SK-MEL-5 (cell line): ENCODE results near the gene PARP3. TPM values are rescaled to one million over a fixed set of nuclear protein-coding genes. Genes with fewer than 3 reads are reported as not detected.
"Not testable (repeated sequence)": the region's sequence is repeated elsewhere in the genome, so short reads cannot be mapped to it uniquely, and the experiment has no call there.

Experiments
- DNase-seq: peaks from one replicate; pipeline ENCODE4 v3.0.0-alpha.2; 2016; ENCODE audit warnings: low read depth, low spot score
- in situ Hi-C: cut with HindIII; loops from 2 replicates; pipeline ENCODE4 v1.10.0; 2016; ENCODE audit warnings: low sequenced_read_pairs, high pct_unique_total_duplicates, low pct_unique_long_range_greater_than_20kb
- small RNA-seq, 2 experiments: library from RNA; depleted of rRNA; stranded (forward); fragments of <200 nt; gene quantifications; one replicate each; pipeline ENCODE3, GENCODE V24; 2014
- total RNA-seq: library from RNA; depleted of rRNA; stranded (reverse); fragments of >200 nt; shearing (Covaris generic); gene quantifications from 2 replicates; pipeline ENCODE4 v1.2.3, GENCODE V29; 2014; rRNA removed

PARP3 gene
- total RNA-seq, 1 experiment from 2014 or later, result 7.9 TPM

DNA sequence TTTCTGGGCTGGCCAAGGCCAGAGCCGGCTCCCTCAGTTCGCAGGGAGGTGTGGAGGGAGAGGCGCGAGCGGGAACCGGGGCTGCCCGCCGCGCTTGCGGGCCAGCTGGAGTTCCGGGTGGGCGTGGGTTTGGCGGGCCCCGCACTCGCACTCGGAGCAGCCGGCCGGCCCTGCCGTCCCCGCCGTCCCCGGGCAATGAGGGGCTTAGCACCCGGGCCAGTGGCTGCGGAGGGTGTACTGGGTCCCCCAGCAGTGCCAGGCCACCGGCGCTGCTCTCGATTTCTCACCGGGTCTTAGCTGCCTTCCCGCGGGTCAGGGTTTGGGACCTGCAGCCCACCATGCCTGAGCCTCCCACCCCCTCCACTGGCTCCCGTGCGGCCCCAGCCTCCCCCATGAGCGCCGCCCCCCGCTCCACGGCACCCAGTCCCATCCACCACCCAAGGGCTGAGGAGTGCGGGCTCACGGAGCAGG, 48.4 kb downstream of the PARP3 start:
- DNase-seq, in situ Hi-C loops: not testable (repeated sequence)

DNA sequence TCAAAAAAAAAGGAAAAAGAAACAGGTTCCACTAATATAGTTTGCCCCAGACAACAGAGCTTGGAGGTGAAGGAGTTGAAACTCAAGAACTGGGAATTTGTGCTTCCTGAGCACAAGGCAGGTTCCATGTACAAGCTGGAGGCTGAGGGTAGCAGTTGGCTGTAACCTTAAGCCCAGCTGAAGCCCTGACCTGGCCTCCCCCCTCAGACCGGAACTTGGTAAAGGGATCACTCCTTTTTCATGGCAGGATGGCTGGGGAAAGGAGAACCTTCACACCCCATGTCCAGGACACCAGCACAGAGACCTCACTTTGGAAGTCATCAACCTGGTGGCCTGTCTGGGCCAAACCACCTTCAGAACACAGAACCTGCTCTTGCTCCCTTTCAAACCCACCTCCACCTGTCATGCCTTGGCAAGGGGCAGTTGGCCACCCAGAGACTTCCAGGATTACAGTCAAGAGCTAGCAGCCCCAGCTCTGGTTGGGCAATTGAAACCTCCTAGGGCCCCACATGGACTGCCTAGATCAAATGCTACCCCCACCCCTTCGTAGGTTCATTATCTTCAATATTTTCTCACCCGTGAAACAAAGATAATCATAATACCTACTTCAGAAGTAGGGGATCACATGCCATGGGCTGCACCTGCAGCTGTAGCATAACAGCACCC, 50.0 kb downstream of the PARP3 start:
- no peak for DNase-seq
- in situ Hi-C loops, result no loop called here

DNA sequence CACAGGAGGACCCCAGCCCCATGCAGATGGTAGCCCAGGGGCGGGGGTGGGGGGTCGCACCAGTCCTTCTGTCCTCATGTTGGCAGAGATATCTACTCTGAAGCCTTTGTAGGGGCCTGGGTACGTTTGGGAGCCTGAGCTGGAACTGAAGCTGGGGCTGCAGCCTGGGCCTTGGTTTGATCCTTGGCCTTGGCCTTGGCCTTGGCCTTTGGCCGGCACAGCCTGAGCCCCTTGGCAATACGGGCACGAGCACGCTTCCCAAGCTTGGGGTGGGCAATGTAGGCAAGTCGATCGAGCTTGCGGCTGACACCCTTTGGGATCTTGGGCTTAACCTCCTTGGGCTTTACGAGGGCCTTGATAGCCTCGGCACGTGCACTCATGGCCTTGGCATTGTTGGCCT, 51.5 kb downstream of the PARP3 start:
- DNase-seq, in situ Hi-C loops: not testable (repeated sequence)

DNA sequence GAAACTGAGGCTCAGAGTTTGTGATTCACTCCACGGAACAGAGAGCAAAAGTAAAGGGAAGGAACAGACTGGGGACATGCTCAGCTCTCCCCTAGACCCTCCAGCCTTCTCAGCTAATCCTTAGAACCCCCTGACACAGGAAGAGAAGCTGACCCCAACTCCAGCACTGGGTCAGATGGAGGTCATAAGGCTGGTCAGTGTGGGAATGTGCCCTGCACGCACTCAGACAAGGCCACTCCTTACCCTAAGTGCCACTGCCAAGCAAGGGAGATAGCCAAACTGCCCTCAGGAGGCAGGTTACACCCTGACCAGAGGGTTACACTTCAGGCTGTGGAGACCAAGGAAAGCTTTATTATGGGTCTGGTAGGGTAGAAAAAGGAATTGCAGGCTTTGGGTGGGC, 52.4 kb downstream of the PARP3 start:
- no peak for DNase-seq
- in situ Hi-C loops, result no loop called here

DNA sequence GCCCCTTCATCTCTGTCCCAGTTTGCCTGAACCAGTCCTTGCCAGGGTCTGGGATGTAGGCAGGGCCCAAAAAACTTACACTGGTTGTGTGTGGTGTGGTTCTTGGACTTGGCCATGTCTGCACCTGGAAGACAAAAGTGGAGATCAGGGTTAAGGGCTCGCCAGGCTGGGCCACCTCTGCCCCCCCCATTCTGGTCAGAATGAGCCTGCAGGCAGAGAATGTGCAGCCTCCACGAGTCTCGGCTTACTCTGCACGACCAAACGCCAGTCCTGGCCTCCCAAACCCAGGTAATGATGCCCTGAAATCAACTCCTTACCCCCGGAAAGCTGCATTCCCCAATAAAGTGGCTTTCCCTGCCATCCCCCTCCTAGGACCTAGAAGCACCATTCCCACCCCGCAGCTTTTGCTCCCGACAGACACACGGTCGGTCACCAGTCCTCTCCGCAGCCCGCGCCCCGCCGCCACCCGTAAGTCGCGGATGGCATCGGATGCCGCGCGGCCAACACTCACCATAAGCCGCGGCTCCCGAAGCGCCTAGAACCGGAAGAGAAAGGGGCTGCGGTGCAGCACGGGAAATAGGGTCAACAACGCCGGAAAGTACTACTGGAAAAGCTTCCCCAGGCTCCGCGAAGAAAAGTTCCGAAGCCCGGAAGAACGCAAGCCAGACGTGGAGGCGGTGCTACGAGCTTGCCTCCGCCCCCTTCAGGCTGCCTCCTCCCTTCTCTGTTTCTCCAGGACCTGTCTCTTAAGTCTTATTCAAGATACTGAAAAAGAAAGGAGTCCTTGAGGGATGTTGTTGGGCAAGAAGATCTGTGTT, 53.4 kb downstream of the PARP3 start, which contains the start of gene RPL29:
Gene RPL29, minus strand, starts transcription at position 550 of the 818 bp plus-strand sequence. Its CDS starts 434 bp downstream, at position 116.
- peak; percentile 96 for DNase-seq
- in situ Hi-C loops, result no loop called here

DNA sequence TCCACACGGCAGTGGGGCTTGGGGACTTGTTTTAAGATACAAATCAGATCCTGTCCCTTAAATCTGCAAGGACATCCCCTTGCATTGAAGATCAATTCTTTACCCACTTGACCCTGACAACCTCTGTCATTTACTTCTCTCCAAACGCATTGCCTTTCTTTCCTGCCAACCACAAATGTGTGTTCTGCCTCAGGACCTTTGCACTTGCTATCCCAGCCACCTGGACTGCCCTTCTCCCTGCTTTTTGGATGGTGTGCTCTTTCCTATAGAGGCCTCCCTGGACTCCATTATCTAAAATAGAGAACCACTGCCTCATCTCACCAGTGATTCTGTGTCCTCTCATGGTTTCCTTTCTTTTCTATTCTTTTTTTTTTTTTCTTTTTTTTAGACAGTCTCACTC, 55.0 kb downstream of the PARP3 start:
- in situ Hi-C loops, result no loop called here
- DNase-seq, result no peak

DNA sequence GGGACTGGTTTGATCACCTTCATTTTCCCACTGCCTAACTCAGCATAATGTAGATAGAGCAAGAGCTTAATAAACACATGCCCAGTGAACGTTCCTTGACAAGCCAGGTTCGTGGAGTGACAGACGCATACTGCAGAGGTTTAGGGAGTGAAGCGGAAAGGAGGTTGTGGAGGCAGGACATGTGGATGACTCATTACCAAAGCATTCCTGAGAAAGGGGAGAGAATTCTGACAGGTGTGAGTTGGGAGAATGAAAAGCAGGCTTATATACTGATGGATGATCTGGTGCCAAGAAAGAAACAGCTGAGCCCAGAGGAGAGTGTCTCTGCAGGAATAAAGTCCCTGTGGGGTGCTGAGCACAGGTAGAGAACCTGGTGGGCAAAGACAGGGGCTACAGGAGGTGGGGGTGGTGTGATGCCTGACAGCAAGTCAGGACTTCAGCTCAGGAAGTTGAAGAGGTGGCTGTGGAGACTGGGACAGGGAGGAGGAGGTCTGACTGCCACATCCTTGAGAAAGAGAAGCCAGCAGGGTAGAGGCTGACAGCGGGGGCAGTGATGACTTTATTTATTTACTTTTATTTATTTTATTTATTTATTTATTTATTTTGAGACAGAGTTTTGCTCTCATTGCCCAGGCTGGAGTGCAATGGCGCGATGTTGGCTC, 55.9 kb downstream of the PARP3 start:
- DNase-seq, result no peak
- in situ Hi-C loops, result no loop called here

Small RNAs within 50 kb of the gene (small RNA-seq; reads per million reads assigned to genes)
- 0 reads per million in 2 experiments for gene AC115284.1

Other genes starting within 250 kb of the PARP3 start
- not detected in 2 replicates for gene GRM2, start 235.3 kb upstream of the PARP3 start, total RNA-seq
- not detected in 2 replicates for gene IQCF6, start 163.1 kb upstream of the PARP3 start, total RNA-seq
- not detected in 2 replicates for gene IQCF2, start 80.7 kb upstream of the PARP3 start, total RNA-seq
- not detected in 2 replicates for gene IQCF5, start 66.8 kb upstream of the PARP3 start, total RNA-seq
- gene IQCF1, start 39.0 kb upstream of the PARP3 start, total RNA-seq, result not detected in 2 replicates
- gene RRP9, start 459 bp upstream of the PARP3 start, total RNA-seq, result 62.2 and 69.0 TPM in 2 replicates
- not detected in 2 replicates for gene GPR62, start 13.0 kb downstream of the PARP3 start, total RNA-seq
- 25.0 and 28.3 TPM in 2 replicates for gene PCBP4, start 25.1 kb downstream of the PARP3 start, total RNA-seq
- 33.9 and 36.1 TPM in 2 replicates for gene ABHD14B, start 31.7 kb downstream of the PARP3 start, total RNA-seq
- gene ABHD14A, start 32.7 kb downstream of the PARP3 start, total RNA-seq, result 45.2 and 46.0 TPM in 2 replicates
- gene ACY1, start 41.2 kb downstream of the PARP3 start, total RNA-seq, result 137 and 180 TPM in 2 replicates
- 2,678 and 2,698 TPM in 2 replicates for gene RPL29, start 53.5 kb downstream of the PARP3 start, total RNA-seq
- 11.9 and 12.6 TPM in 2 replicates for gene DUSP7, start 114.2 kb downstream of the PARP3 start, total RNA-seq
- gene POC1A, start 212.1 kb downstream of the PARP3 start, total RNA-seq, result 7.7 and 11.5 TPM in 2 replicates